ENCODE measurements around the gene CERS2. TPM values are rescaled to one million over a fixed set of nuclear protein-coding genes. Genes with fewer than 3 reads are reported as not detected.

The CERS2 gene
- total RNA-seq, 4 donors from 2014 or later = 18.2 to 72.7 (median 45.4) TPM

- Histone ChIP-seq H3K27me3 (no peaks in the 10 kb centered on the region), H3K36me3 (no peaks in the 10 kb centered on the region), H3K9me3 (no peaks in the 10 kb centered on the region), H3K4me1 (peaks cover 14 to 58% (median 30%) of the 10 kb centered on the region in 3 donors), H3K4me3 (no peak overlapping the region), H3K27ac (peak overlapping the region in 1 of 4 donors; percentile 21)
- 76 to 77% methylated on average over 4 to 6 of the region's 6 CpGs for WGBS, 2 donors
- TF ChIP-seq POLR2A (IDR thresholded peaks at IDR 0.05) (no peak), CTCF (IDR thresholded peaks at IDR 0.05) (no peak)
- no peak for DNase-seq
- intact Hi-C loops (cut with DNase I) = no loop called here
These were observed 6.7 kb upstream of the CERS2 start for GRCh38 chr1:150981177-150981804.

- Histone ChIP-seq H3K9me3 (no peaks in the 10 kb centered on the region), H3K4me1 (peaks cover 14 to 69% (median 34%) of the 10 kb centered on the region in 3 donors), H3K27me3 (no peaks in the 10 kb centered on the region), H3K36me3 (no peaks in the 10 kb centered on the region), H3K4me3 (peak overlapping the region in 3 of 4 donors; percentile 24 to 46 (median 26)), H3K27ac (peak overlapping the region; percentile 32 to 63 (median 61))
- no peak for DNase-seq
- TF ChIP-seq CTCF (IDR thresholded peaks at IDR 0.05) (peak; percentile 96 to 99 (median 98)), POLR2A (IDR thresholded peaks at IDR 0.05) (no peak)
- 10 to 14% methylated on average over 12 to 23 of the region's 23 CpGs for WGBS, 2 donors
- intact Hi-C loops (cut with DNase I) = no loop called here
These were observed 4.7 kb upstream of the CERS2 start for GRCh38 chr1:150979092-150980056.

- 29 to 36% methylated on average over 9 to 11 of the region's 11 CpGs for WGBS, 2 donors
- intact Hi-C loops (cut with DNase I) = no loop called here
- DNase-seq = peak; percentile 36
- Histone ChIP-seq H3K27ac (peak overlapping the region; percentile 11 to 71 (median 61)), H3K27me3 (no peaks in the 10 kb centered on the region), H3K36me3 (no peaks in the 10 kb centered on the region), H3K9me3 (no peaks in the 10 kb centered on the region), H3K4me1 (peaks cover 24 to 83% (median 50%) of the 10 kb centered on the region in 3 donors), H3K4me3 (no peak overlapping the region)
- peak in 1 of 4 donors; percentile 58 for TF ChIP-seq POLR2A (IDR thresholded peaks at IDR 0.05)
- TF ChIP-seq CTCF (IDR thresholded peaks at IDR 0.05) = no peak
These were observed 2.5 kb upstream of the CERS2 start for GRCh38 chr1:150976879-150977694.

- no peak overlapping the region for H3K4me3 ChIP-seq
- DNase-seq = no peak
- H3K4me1 ChIP-seq = peaks cover 30 to 83% (median 52%) of the 10 kb centered on the region in 3 donors
- WGBS, 2 donors = 93% methylated on average over 8 to 9 of the region's 9 CpGs
- no peak for TF ChIP-seq POLR2A (IDR thresholded peaks at IDR 0.05)
- no peaks in the 10 kb centered on the region for H3K27me3 ChIP-seq
- no peaks in the 10 kb centered on the region for H3K36me3 ChIP-seq
- H3K27ac ChIP-seq = peak overlapping the region in 3 of 4 donors; percentile 16 to 67 (median 55)
- no peaks in the 10 kb centered on the region for H3K9me3 ChIP-seq
- intact Hi-C loops (cut with DNase I) = no loop called here
These were observed 1.8 kb upstream of the CERS2 start for GRCh38 chr1:150976401-150976821.

All from esophagus squamous epithelium (tissue), 5 donors.